NOMO-1 treated with DMSO at 0.1 percent for 48 hours (cell line): ENCODE measurements around the gene FIGN.

Experiments
- DNase-seq: peaks from one replicate; lab custom pipeline; 2025; ENCODE audit not compliant: unreplicated experiment; lab: John Stamatoyannopoulos, UW

FIGN gene

DNA sequence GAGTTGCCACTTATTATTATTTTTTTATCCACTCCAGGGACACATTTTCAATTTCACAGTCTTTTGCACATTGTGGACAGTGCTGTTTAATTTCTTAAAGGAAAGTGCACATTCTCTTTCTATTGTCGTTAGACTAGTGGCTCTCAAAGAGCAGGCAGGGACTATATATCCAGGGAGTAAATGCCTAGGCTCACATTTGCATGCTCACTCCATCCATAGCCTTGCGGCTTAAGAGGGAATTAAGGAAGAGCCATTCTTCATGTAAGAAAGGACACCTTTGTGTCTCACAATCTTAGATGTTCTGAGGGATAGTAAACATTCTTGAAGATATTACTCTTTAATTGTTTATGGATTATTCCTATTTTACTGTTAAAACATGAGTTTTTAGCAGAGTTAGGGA lies 70.8 kb downstream of the FIGN start:
- DNase-seq = no peak

DNA sequence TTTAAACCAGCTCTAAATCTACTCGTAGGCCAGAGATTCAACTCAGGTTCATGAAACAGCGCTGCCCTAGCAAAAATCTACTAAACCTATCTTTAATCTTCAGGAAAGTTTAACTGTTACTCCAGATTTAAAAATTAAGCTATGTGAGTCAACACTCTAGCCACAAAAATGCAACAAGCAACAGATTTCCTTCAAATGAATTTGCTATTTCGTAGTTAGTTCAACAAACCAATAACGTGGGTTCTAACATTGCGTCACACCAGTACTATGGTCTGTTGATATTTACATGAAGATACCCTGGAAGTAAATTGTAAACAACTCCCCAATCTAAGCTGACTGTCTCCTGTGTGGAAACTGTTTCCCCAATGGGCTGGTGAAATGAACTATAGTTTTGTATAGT lies 71.2 kb downstream of the FIGN start:
- DNase-seq = no peak

DNA sequence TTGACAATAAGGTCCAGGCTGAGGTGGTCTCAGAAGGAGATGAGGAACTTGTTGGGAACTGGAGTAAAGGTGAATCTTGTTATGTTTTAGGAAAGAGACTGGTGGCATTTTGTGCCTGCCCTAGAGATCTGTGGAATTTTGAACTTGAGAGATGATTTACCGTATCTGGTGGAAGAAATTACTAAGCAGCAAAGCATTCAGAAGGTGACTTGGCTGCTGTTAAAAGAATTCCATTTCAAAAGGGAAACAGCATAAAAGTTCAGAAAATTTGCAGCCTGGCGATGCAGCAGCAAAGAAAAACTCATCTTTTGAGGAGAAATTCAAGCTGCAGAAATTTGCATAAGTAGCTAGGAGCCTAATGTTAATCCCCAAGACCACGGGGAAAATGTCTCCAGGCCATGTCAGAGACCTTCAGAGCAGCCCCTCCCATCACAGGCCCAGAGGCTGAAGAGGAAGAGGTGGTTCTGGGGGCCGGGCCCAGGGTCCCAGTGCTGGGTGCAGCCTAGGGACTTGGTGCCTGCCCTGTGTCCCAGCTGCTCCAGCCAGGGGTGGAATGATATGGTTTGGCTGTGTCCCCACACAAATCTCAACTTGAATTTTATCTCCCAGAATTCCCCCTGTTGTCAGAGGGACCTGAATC lies 73.5 kb downstream of the FIGN start:
- no peak for DNase-seq

DNA sequence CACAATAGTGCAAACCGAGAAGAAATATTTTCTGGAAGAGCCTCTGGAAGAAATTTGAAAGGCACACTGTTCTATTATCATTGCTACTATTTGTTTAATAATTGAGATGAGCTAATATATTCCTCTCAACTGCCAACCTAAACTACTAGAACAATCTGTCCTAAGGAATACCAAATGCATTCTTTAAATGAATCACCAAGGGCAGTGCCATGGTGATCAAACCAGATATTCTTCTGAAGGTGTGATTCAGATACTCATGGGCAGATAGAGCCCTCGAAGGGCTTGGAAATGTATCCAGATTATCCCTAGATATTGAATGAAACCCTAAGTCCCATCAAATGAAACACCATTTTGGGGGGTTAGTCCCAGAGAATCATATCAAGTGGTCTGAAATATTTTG lies 76.6 kb downstream of the FIGN start:
- no peak for DNase-seq

DNA sequence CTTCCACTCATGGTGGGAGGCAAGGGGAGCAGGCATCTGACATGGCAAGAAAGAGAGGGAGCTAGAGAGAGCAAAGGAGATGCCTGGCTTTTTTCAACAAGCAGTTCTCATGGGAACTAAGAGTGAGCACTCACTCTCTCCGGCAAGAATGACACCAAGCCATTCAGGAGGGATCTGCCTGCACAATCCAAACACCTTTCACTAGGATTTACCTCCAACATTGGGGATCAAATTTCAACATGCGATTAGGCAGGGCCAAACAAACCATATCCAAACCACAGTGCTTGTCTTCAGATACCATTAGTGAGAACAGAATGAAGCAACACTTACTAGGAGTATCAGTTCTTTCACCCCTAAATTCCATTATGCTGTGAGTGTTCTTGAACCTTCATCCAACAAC lies 77.3 kb downstream of the FIGN start:
- DNase-seq = no peak

DNA sequence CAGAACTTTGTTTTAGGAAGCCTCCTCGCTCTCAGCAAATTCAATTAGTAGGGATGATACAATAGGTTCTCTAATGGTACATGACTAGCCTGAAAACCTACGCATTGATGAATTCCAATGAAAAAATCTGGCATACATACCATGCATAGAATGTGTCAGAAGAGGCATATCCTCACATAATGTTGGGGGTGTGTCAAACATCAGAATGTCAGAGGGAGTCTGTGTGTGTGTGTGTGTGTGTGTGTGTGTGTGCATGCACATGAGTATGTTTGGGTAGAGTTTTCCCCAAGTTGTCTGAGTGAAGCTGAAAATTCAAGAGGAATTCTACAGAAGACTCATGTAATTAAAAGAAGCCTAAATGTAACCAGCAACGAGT lies 78.5 kb downstream of the FIGN start:
- DNase-seq = no peak

DNA sequence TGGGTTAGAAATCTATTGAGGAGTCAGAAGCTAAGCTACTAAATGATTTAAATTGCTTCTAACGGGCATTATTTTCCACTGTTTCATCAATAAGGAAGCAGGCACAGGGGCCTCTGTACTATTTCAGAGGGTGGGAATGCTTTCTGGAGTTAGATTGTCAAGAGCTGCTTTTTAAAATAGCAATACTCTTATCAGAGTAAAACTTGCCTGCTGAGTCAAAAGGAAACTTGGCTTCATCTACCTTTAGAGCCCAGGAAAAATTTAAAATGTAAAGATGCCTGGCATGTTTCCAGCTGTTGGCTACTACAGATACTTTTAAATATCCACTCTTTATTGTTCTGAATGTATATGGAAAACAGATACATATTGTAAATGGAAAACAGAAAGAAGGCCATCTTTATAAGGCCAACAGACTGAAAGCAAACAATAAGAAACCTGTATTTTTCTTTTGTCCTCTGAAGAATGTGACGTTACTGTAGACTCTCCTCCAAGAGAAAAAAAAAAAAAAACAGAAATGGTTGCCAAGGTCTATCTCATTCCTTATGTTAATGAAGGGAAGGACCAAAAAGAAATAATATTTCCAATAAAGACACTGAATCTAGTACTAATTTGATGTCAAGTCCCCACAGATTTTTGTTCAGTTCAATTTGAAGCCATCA lies 79.1 kb downstream of the FIGN start:
- DNase-seq = no peak

DNA sequence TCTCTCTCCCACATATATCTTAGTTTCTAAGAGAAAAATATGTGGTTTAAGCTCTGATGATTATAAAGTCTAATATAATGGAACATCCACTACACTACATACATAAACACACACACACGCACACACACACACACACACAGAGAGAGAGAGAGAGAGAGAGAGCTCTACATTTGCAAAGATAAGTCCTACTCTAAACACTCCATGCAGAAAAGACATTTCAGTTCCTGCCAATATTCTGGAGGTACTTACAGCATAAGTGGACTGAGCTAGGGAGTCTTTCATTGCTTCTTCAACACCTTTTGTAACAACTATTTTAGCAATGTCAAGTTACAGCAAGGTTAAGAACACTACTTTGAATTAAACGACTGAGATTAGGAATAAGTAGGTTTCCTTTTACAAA lies 80.1 kb downstream of the FIGN start:
- DNase-seq = no peak

DNA sequence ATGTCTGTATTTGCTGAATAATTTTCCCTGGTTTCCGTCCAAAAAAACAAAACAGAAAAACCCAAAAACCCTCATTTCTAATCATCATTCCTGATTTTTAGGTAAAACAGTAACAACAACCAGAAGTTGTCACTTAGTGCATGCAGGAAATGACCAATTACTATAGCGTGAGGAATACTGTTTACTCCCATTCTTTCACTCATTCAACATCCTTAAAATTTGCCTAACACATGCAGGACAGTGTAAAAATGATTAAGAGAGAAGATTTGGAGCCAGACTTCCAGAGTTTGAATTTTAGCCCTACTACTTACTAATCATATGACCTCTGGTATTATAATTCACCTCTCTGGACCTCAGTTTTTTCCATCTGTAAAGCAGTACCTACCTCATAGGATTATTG lies 83.1 kb downstream of the FIGN start:
- DNase-seq = no peak

DNA sequence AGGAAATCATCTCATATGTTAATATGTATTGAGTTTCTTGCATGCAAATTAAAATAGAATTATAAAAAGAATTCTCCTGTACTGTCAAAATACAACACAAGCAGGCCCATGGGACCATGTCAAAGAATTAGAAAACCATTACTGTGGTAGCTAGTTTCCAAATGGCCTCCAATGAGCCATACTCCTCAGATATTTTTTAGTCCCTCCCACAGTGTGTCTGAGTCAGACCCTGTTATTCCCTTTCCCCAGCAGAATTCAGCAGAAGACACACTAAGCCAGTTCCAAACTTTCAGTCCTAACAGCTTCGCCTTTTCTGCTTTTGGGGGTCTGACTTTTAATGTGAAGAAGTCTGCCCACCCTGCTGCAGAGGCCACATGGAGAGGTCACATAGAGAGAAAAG lies 86.7 kb downstream of the FIGN start:
- no peak for DNase-seq

DNA sequence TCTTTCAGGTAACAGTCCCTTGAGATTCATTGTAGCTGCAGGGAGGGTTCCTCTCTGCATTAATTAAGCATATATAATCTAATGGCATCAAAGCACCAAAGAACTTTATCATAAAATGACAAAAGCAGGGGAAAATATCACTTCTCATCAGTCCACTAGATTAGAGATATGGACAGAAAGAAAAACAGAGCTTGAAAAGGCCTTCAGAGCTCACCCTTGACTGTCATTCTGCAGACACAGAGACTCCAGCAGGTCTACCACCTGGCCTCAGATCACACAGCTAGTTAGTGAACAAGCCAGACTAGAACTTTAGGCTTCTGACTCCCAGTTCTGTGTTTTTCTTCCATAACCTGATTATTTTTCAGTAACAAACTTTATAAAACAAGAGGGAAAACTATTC lies 88.5 kb downstream of the FIGN start:
- no peak for DNase-seq

DNA sequence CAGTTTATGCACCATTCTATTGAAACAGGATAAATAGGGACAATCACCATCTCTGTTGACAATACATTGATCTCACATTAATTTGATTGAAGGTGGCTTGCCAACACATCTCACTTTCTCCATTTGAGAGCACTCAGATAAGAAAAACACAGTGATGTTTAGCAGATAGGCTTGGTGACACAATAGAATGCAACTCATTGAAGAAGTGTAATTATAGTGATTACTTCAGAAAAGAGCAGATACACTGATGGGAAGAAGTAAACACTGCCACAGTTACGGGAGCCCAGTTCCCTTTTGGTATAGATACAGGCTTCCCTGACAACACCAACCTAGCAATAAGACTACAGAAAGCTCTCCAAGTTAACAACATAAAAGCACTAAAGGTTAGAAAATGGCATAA lies 89.1 kb downstream of the FIGN start:
- DNase-seq = no peak

DNA sequence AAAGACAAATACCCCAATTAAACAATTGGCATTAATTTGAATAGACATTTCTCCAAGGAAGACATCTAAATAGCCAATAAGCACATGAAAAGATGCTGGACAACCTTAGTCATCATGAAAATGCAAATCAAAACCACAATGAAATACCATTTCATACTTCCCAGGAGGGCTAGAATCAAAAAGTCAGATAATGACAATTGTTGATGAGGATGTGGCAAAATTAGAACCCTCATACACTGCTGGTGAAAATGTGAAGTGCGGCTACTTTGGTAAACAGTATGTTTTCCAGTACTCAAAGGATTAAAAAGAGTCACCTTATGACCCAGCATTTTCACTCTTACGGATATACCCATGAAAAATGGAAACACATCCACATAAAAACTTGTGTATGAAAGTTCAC lies 91.6 kb downstream of the FIGN start:
- no peak for DNase-seq

DNA sequence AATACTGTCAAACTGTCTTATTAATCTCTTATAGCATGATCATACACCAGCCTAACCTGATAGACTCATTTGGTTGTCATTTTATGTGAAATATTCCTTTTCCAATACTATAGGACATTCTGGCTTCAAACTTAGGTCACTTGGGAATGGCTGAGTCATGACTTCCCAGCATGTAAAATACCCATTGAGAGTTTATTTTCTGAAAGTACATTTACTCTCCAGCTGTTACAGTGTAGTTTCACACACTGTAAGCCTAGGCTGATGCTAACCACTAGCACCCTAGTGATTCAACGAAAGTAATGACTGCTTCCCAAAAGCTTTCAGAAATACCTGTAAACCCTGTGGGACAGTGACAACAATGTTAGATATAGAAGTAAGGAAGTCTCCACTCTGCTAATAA lies 93.8 kb downstream of the FIGN start:
- no peak for DNase-seq

DNA sequence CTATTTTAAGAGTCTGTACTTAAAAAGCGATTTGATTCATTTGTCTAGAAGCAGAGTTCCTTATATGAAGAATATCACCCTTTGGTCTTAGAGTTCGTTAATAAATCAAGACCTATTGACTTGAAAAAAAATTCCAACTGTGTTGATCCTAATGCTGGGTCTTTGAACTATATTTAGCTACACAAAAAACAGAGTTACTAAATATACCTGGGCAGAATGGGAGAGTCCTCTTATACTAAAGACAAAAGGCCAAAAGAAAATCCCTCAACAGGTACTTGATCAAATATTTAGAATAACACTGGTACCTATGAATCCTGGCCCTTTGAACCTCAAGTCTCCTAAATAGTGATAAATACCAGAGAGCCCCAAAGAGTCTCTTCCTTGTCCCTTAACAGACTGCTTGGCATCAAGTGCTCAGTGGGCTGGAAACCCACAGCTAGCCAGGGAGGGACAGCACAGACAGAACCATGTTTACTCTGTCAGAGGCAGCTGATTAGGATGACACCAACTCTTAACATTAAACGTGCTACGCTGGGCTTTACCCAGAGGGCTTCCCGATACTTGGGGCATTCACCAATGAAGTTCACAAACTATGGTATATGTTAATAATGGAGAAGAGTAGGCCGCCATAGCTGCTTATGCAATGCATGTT lies 95.1 kb downstream of the FIGN start:
- DNase-seq = no peak

DNA sequence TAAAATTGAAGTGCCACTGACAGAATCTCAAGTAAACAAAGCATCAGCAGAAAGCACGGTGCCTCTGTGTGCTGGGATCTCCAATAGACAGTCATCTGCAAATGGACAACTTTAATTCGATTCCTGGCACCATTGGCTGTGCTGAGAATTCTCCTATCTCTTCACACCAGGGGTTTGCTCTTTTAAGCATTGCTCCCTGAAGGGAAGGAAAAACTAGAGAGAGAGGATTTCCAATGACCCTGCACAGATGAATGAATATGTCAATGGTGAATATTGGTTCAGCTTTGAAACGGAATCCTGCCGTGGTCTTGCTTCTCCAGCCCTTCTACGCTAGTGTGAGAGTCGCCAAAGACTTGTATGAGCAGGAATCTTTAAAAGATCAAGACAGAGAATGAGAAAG lies 97.9 kb downstream of the FIGN start:
- DNase-seq = no peak

DNA sequence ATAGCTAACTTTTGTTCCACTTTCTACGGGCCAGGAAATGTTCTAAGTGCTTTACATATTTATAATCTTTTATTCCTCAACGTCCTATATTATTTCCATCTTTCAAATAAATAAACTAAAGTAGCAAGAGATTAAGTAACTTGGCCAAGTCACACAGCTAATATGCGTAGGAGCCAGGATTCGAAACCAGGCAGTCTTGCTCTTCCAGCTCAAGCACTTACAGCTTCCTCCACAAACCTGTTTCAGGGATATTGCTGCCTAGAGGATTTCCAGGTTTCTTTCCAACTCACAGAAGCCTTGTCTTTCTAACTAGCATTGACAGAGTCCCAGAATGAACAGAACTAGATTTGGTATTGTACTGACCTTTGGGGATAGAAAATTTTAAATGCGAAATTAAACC lies 102.5 kb downstream of the FIGN start:
- no peak for DNase-seq

DNA sequence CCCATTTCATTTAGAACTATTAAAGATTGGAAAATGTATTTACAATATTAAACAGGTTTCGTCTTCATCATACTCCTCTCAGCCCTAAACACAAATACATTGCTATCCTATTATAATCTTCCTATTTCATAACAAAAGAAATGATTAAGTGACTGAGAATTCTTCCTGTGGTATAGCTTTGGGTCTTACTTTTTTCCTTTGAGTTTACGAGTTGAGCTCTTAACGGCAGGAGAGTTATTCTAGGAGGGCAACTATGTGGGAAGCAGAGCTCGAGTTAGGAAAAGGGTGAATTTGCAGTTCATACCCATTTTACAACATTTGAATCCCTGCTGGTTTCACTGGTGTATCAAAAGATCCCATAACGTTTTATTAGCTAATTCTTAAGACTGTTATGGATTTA lies 105.0 kb downstream of the FIGN start:
- no peak for DNase-seq

DNA sequence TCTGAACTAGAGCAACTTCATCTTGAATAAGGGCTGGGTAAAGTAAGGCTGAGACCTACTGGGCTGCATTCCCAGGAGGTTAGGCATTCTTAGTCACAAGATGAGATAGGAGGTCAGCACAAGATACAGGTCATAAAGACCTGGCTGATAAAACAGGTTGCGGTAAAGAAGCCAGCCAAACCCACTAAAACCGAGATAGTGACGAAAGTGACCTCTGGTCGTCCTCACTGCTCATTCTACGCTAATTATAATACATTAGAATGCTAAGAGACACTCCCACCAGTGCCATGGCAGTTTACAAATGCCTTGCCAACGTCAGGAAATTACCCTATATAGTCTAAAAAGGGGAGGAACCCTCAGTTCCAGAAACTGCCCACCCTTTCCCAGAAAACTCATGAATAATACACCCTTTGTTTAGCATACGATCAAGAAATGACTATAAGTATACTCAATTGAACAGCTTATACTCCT lies 109.1 kb downstream of the FIGN start:
- no peak for DNase-seq

DNA sequence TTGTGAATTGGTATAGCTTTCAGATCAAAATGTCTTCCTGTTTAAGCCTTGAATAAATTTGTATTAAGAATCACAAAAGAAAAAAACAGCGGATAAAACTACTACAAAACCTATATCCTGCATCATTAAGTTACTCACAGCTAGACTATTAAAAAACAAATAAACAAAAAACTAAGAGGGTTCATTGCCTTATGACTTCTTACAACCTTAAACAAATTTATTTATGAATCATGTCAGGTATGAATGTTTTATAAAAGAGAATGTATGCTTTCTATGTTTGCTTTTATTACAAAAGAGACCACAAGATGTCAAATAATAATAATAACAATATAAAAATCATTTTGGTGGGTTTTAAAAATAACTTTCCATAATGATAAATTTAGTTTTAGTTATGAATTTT lies 109.6 kb downstream of the FIGN start:
- DNase-seq = no peak

DNA sequence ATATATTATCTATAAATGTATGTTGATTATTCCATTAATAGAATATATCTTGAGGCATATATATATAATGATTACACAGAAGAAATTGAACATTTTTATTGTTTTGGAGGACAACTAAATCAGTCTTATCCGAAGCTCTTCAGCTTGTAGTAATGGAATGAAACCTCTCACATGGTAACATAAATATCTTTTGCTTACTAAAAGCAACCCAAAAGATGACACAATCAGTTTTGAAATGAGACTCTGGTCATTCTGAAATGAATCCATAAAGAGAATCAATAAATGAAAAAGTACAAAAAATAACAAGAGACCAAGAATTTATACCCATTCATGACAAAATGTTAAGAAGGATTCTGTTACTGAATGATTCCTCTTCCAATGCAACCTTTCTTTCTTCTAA lies 110.2 kb downstream of the FIGN start:
- no peak for DNase-seq

DNA sequence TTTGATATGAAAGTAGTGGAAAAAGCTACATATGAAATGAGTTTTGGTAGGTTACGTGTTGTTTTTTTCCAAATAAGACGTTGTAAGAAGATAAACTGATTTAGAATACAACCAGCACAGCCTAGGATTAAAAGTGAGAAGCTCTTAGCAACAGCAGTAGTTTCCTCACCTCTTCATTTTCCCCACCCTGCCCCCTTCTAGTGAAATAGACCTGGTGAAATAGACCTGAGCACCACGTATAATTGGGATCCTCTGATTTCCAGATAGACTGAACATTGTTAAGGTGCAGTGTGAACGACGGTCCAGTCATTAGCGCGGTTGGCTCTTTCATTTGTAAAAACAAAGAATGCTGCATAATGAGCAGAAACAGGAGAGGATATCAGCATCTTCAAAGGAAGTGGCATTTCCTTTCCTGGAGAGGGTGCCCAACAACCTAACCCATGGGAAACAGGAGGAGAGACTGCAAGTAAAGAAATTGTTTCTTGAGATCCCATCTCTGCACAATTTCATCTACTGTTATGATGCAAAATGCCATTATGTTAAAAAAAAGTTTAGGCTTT lies 114.3 kb downstream of the FIGN start:
- no peak for DNase-seq
